Spinal cord (tissue), 10 donors: ENCODE data around the gene PCDHGB4. TPM values are rescaled to one million over a fixed set of nuclear protein-coding genes. Genes with fewer than 3 reads are reported as not detected.
A peak's percentile ranks its signal among the peaks of the same experiment; 100 is the strongest.
"Not testable (repeated sequence)": the region's sequence is repeated elsewhere in the genome, so short reads cannot be mapped to it uniquely, and the experiment has no call there.

ENCODE experiments used
- DNase-seq, 6 donors: peaks; one replicate each; pipeline versions ENCODE4 v3.0.0 to v3.0.0-alpha.2; 2013 to 2015; ENCODE audit warnings: low spot score in 6 of 6, low read depth in 4 of 6
- H3K27ac ChIP-seq: one replicate; pipeline ENCODE4 v1.5.1; 2013; ENCODE audit warnings: low read depth, low read length, control low read depth
- H3K27me3 ChIP-seq: one replicate; pipeline ENCODE4 v1.6.1; 2013; ENCODE audit warnings: low read length; ENCODE audit not compliant: control insufficient read depth, insufficient read depth
- H3K36me3 ChIP-seq: one replicate; pipeline ENCODE4 v1.6.1; 2013; ENCODE audit warnings: low read length; ENCODE audit not compliant: control insufficient read depth, insufficient read depth
- H3K4me1 ChIP-seq: one replicate; pipeline ENCODE4 v1.6.1; 2013; ENCODE audit warnings: low read length; ENCODE audit not compliant: control insufficient read depth, insufficient read depth
- H3K4me3 ChIP-seq: one replicate; pipeline ENCODE4 v1.5.1; 2013; ENCODE audit warnings: low read depth, low read length, control low read depth
- H3K9me3 ChIP-seq: one replicate; pipeline ENCODE4 v1.6.1; 2013; ENCODE audit warnings: low read length; ENCODE audit not compliant: control insufficient read depth, insufficient read depth
- WGBS: methylation state at CpG from one replicate; pipeline ENCODE4 v1.1.5; 2013; ENCODE audit warnings: missing lambda C conversion rate; ENCODE audit not compliant: insufficient coverage; 5-methylcytosine and 5-hydroxymethylcytosine counted together
- polyA plus RNA-seq, 2 donors: library from polyadenylated mRNA; unstranded; fragments of 120-200 nt; gene quantifications; one replicate each; pipeline ENCODE4 v1.2.1, GENCODE V29; 2013; ENCODE audit not compliant: insufficient read length in 2 of 2
- total RNA-seq, 2 donors: library from RNA; depleted of rRNA in 1 of 2; stranded (reverse); fragments of 120-200 nt in 1 of 2; fragments of >200 nt in 1 of 2; gene quantifications; one replicate each; pipeline versions ENCODE4 v1.2.3 to v1.2.4, GENCODE V29; 2013 to 2014
- donor health status: healthy.

PCDHGB4 gene
- total and polyA plus RNA-seq, 4 donors: 10.3 to 16.0 (median 13.7) TPM

DNA sequence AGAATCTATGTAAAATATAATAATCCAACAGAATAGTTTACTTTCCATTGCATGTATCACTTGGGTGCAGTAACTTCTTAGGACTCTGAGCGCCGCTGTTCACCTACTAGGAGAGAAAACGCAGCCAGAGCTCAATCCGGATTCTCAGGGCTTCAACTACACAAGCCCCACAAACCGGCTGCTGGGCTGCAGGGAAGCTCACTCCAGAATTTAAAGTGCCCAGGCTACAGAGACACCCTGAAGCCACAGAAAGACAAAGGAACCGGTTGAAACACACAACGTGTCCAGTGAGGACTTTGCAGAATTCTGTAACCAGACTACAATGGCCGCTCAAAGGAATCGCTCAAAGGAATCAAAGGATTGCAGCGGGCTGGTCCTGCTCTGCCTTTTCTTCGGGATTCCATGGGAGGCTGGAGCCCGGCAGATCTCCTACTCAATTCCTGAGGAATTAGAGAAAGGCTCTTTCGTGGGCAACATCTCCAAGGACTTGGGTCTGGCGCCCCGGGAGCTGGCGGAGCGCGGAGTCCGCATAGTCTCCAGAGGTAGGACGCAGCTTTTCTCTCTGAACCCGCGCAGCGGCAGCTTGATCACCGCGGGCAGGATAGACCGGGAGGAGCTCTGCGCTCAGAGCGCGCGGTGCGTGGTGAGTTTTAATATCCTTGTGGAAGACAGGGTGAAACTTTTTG, 25.5 kb downstream of the PCDHGB4 start, which contains the start of gene PCDHGA10:
TSS of gene PCDHGA10 (plus strand) at position 134 of the 686 bp plus-strand sequence. CDS start at position 323, 189 bp downstream.
- WGBS: 15% methylated on average over 30 of the region's 31 CpGs
- Histone ChIP-seq H3K4me3 (peak within 1 kb of the TSS; percentile 11), H3K4me1 (peaks cover 14% of the 10 kb centered on the region), H3K9me3 (peaks cover 60% of the 10 kb centered on the region), H3K27ac (no peak within 1 kb of the TSS), H3K36me3 (peaks cover 23% of the 10 kb centered on the region), H3K27me3 (peaks cover 2% of the 10 kb centered on the region)
- peak in 2 of 6 donors; percentile 57 to 73 for DNase-seq

DNA sequence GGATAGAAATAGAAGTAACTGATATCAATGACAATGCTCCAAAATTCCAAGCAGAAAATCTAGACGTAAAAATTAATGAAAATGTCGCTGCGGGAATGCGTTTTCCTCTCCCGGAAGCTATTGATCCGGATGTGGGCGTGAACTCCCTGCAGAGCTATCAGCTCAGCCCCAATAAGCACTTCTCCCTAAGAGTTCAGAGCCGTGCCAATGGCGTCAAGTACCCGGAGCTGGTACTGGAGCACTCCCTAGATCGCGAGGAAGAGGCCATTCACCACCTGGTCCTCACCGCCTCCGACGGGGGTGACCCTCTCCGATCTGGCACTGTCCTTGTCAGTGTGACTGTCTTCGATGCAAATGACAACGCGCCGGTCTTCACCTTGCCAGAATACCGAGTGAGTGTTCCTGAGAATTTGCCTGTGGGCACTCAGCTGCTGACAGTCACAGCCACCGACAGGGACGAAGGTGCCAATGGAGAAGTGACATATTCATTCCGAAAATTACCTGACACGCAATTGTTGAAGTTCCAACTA, 26.1 kb downstream of the PCDHGB4 start:
- H3K9me3 ChIP-seq: peaks cover 61% of the 10 kb centered on the region
- H3K36me3 ChIP-seq: peaks cover 21% of the 10 kb centered on the region
- peaks cover 14% of the 10 kb centered on the region for H3K4me1 ChIP-seq
- no peak overlapping the region for H3K4me3 ChIP-seq
- 19% methylated on average over 21 of the region's 25 CpGs for WGBS
- peak in 1 of 6 donors; percentile 4 for DNase-seq
- peaks cover 2% of the 10 kb centered on the region for H3K27me3 ChIP-seq
- no peak overlapping the region for H3K27ac ChIP-seq

DNA sequence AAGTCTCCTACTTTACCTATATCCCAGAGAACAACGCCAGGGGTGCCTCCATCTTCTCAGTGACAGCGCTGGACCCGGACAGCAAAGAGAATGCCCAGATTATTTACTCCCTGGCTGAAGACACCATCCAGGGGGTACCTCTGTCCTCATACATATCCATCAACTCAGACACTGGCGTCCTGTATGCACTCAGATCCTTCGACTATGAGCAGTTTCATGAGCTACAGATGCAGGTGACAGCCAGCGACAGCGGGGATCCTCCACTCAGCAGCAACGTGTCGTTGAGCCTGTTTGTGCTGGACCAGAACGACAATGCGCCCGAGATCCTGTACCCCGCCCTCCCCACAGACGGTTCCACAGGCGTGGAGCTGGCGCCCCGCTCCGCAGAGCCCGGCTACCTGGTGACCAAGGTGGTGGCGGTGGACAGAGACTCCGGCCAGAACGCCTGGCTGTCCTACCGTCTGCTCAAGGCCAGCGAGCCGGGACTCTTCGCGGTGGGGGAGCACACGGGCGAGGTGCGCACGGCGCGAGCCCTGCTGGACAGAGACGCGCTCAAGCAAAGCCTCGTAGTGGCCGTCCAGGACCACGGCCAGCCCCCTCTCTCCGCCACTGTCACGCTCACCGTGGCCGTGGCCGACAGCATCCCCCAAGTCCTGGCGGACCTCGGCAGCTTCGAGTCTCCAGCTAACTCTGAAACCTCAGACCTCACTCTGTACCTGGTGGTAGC, 27.2 kb downstream of the PCDHGB4 start:
- peaks cover 28% of the 10 kb centered on the region for H3K36me3 ChIP-seq
- H3K9me3 ChIP-seq: peaks cover 63% of the 10 kb centered on the region
- DNase-seq, H3K27me3 ChIP-seq, H3K4me3 ChIP-seq, H3K27ac ChIP-seq: not testable (repeated sequence)
- 22% methylated on average over 38 of the region's 46 CpGs for WGBS
- peaks cover 13% of the 10 kb centered on the region for H3K4me1 ChIP-seq

DNA sequence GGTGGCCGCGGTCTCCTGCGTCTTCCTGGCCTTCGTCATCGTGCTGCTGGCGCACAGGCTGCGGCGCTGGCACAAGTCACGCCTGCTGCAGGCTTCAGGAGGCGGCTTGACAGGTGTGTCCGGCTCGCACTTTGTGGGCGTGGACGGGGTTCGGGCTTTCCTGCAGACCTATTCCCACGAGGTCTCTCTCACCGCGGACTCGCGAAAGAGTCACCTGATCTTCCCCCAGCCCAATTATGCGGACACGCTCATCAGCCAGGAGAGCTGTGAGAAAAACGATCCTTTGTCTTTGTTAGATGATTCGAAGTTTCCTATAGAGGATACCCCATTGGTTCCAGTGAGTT, 27.7 kb downstream of the PCDHGB4 start:
- peaks cover 26% of the 10 kb centered on the region for H3K36me3 ChIP-seq
- 20% methylated on average over 16 of the region's 24 CpGs for WGBS
- not testable (repeated sequence) for H3K4me3 ChIP-seq, H3K4me1 ChIP-seq, DNase-seq, H3K27ac ChIP-seq, H3K27me3 ChIP-seq
- peaks cover 63% of the 10 kb centered on the region for H3K9me3 ChIP-seq

DNA sequence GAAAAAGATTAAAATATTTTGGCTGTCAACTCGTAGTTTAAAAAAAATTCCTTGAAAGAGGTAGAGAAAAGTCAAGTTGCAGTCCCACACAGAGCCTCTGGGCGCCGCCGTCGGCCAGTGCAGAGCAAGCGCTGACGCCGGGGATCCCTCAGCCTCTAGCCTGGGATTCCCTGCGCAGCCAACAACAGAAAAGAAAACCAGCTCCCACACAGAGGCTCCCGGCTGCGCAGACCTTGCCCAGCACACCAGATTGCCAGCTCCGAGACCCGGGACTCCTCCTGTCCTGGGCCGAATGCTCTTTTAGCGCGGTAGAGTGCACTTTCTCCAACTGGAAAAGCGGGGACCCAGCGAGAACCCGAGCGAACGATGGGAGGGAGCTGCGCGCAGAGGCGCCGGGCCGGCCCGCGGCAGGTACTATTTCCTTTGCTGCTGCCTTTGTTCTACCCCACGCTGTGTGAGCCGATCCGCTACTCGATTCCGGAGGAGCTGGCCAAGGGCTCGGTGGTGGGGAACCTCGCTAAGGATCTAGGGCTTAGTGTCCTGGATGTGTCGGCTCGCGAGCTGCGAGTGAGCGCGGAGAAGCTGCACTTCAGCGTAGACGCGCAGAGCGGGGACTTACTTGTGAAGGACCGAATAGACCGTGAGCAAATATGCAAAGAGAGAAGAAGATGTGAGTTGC, 30.1 kb downstream of the PCDHGB4 start, which contains the start of gene PCDHGB7:
TSS of gene PCDHGB7 (plus strand) at position 184 of the 679 bp plus-strand sequence. CDS start at position 367, 183 bp downstream.
- Histone ChIP-seq H3K4me3 (peak within 1 kb of the TSS; percentile 32), H3K27ac (peak within 1 kb of the TSS; percentile 57), H3K9me3 (peaks cover 73% of the 10 kb centered on the region), H3K36me3 (peaks cover 29% of the 10 kb centered on the region), H3K4me1 (peaks cover 19% of the 10 kb centered on the region)
- WGBS: 9% methylated on average over 36 of the region's 47 CpGs
- DNase-seq: peak in 2 of 6 donors; percentile 73 to 78
- not testable (repeated sequence) for H3K27me3 ChIP-seq

DNA sequence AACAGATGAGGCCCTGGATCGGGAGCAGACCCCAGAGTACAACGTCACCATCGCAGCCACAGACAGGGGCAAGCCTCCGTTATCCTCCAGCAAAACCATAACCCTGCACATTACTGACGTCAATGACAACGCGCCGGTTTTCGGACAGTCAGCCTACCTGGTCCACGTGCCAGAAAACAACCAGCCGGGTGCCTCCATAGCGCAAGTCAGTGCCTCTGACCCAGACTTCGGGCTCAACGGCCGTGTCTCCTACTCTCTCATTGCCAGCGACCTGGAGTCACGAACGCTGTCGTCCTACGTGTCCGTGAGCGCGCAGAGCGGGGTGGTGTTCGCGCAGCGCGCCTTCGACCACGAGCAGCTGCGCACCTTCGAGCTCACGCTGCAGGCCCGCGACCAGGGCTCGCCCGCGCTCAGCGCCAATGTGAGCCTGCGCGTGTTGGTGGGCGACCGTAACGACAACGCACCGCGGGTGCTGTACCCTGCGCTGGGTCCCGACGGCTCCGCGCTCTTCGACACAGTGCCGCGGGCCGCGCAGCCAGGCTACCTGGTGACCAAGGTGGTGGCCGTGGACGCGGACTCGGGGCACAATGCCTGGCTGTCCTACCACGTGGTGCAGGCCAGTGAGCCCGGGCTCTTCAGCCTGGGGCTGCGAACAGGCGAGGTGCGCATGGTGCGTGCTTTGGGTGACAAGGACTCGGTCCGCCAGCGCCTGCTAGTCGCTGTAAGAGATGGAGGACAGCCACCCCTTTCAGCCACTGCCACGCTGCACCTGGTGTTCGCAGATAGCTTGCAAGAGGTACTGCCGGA, 31.8 kb downstream of the PCDHGB4 start:
- Histone ChIP-seq H3K36me3 (peaks cover 26% of the 10 kb centered on the region), H3K4me1 (peaks cover 22% of the 10 kb centered on the region), H3K27me3 (no peaks in the 10 kb centered on the region), H3K27ac (no peak overlapping the region), H3K4me3 (no peak overlapping the region), H3K9me3 (peaks cover 76% of the 10 kb centered on the region)
- no peak for DNase-seq
- WGBS: 22% methylated on average over 74 of the region's 74 CpGs

DNA sequence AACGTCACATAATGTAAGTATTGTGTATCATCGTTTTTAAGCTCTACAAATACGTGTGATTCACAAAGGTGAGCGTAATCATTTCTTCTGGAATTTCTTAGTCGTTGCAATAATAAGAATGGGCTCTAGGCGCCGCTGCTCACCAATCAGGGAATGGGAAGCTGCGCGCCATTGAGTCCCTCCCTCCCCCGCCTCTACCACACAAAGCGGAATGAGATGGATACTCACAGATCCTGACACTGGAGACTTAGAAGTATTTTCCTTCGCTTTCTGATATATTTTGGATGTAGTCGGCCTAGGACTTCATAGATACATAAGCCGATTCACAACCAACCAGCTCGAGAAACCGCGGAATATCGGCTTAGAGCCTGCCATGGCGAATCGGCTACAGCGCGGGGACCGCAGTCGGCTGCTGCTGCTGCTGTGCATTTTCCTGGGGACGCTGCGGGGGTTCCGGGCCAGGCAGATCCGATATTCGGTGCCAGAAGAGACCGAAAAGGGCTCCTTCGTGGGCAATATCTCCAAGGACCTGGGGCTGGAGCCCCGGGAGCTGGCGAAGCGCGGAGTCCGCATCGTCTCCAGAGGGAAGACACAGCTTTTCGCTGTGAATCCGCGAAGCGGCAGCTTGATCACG, 33.5 kb downstream of the PCDHGB4 start, which contains the start of gene PCDHGA11:
TSS of gene PCDHGA11 (plus strand) at position 197 of the 634 bp plus-strand sequence. CDS start at position 374, 177 bp downstream.
- Histone ChIP-seq H3K36me3 (peaks cover 26% of the 10 kb centered on the region), H3K27me3 (no peaks in the 10 kb centered on the region), H3K4me3 (peak within 1 kb of the TSS; percentile 26), H3K4me1 (peaks cover 22% of the 10 kb centered on the region), H3K27ac (no peak within 1 kb of the TSS), H3K9me3 (peaks cover 75% of the 10 kb centered on the region)
- WGBS: 11% methylated on average over 34 of the region's 42 CpGs
- DNase-seq: peak in 2 of 6 donors; percentile 55 to 73

DNA sequence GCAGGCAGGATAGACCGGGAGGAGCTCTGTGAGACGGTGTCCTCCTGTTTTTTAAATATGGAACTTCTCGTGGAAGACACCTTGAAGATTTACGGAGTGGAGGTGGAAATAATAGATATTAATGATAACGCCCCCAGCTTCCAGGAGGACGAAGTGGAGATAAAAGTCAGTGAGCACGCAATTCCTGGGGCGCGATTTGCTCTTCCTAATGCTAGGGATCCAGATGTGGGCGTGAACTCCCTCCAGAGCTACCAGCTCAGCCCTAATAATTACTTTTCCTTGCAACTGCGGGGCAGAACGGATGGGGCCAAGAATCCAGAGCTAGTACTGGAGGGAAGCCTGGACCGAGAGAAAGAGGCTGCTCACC, 34.0 kb downstream of the PCDHGB4 start:
- Histone ChIP-seq H3K36me3 (peaks cover 26% of the 10 kb centered on the region), H3K27ac (no peak overlapping the region), H3K4me1 (peaks cover 22% of the 10 kb centered on the region), H3K27me3 (no peaks in the 10 kb centered on the region), H3K4me3 (peak overlapping the region; percentile 26), H3K9me3 (peaks cover 75% of the 10 kb centered on the region)
- no peak for DNase-seq
- WGBS: 11% methylated on average over 7 of the region's 13 CpGs
